NCI-H2171 treated with DMSO at 0.1 percent for 48 hours (cell line): Measurements from ENCODE around the gene OR2G3.

Source experiments
- DNase-seq: peaks from one replicate; lab custom pipeline; 2025; lab: John Stamatoyannopoulos, UW

The OR2G3 gene

GRCh38 chr1:247605286-247605685 lies at the start of gene OR2G3:
Gene OR2G3, plus strand, starts transcription at chr1:247605586. Its CDS starts 0 bp downstream, at chr1:247605586.
- DNase-seq: no peak

- no peak for DNase-seq
These were observed 47.3 kb upstream of the OR2G3 start for GRCh38 chr1:247557926-247558674.

GRCh38 chr1:247561711-247562110 lies 43.7 kb upstream of the OR2G3 start:
- no peak for DNase-seq

- no peak for DNase-seq
These were observed 43.2 kb upstream of the OR2G3 start for GRCh38 chr1:247562198-247562597.

GRCh38 chr1:247574236-247574635 lies 31.1 kb upstream of the OR2G3 start:
- no peak for DNase-seq

- DNase-seq: no peak
These were observed 30.7 kb upstream of the OR2G3 start for GRCh38 chr1:247574664-247575063.

- peak; percentile 8 for DNase-seq
These were observed 28.9 kb upstream of the OR2G3 start for GRCh38 chr1:247576514-247576913.

GRCh38 chr1:247578946-247579460 lies 26.4 kb upstream of the OR2G3 start:
- DNase-seq: no peak

- no peak for DNase-seq
These were observed 17.3 kb upstream of the OR2G3 start, which contains the start of gene OR2G2 for GRCh38 chr1:247588060-247588459. Gene OR2G2, plus strand, starts transcription at chr1:247588360. Its CDS starts 0 bp downstream, at chr1:247588360.

- no peak for DNase-seq
These were observed 8.0 kb downstream of the OR2G3 start for GRCh38 chr1:247613405-247613804.

- no peak for DNase-seq
These were observed 9.2 kb downstream of the OR2G3 start for GRCh38 chr1:247614625-247615024.

GRCh38 chr1:247627951-247628350 lies 22.6 kb downstream of the OR2G3 start:
- no peak for DNase-seq

- DNase-seq: no peak
These were observed 32.6 kb downstream of the OR2G3 start for GRCh38 chr1:247638011-247638410.

GRCh38 chr1:247638781-247639180 lies 33.4 kb downstream of the OR2G3 start:
- DNase-seq: no peak

GRCh38 chr1:247639381-247639981 lies 34.1 kb downstream of the OR2G3 start:
- DNase-seq: no peak

- no peak for DNase-seq
These were observed 37.4 kb downstream of the OR2G3 start for GRCh38 chr1:247642742-247643141.

GRCh38 chr1:247646867-247647266 lies 41.5 kb downstream of the OR2G3 start:
- DNase-seq: no peak

- no peak for DNase-seq
These were observed 42.5 kb downstream of the OR2G3 start for GRCh38 chr1:247647864-247648263.

GRCh38 chr1:247653040-247653439 lies 47.7 kb downstream of the OR2G3 start:
- DNase-seq: no peak
